ENCODE results near the gene NEUROD2.

DNA sequence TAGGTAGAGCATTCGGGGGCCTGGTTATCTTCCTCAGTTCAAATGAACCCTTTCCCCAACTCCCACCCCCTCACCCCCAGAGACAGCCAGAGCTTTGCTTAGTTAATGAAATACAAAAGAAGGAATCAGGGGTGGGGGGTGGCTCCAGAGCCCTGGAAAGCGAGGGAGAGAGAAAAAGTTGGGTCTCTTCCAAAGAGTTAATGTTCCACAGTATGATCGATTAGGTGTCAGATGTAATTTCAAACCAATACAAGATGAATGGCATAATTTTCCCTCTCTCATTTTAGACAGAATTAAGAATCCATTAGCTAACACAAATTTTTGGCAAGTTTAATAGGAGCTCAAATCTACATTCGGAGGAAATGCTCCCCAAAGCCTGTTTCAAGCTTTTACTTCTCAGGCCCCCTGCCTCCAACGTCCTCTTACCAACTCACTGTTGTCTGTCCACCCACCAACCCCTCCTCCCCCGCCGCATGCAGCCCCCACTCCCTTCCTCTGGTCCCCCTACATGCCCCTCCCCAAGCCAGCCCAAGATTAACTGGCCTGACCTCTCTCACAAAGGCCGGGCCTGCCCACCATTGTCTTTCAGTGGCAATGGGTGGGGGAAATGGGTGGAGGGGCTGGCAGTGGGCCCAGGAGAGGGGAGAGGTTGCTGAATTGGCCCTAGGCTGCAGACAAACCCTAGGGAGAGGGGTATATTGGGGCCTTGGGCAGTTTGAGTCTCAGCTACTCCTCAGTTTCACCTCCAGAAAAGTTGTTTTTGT, 28.2 kb downstream of the NEUROD2 start:
- no peak for TF ChIP-seq POLR2AphosphoS5 (IDR thresholded peaks at IDR 0.05)
- TF ChIP-seq, protein P1, sequence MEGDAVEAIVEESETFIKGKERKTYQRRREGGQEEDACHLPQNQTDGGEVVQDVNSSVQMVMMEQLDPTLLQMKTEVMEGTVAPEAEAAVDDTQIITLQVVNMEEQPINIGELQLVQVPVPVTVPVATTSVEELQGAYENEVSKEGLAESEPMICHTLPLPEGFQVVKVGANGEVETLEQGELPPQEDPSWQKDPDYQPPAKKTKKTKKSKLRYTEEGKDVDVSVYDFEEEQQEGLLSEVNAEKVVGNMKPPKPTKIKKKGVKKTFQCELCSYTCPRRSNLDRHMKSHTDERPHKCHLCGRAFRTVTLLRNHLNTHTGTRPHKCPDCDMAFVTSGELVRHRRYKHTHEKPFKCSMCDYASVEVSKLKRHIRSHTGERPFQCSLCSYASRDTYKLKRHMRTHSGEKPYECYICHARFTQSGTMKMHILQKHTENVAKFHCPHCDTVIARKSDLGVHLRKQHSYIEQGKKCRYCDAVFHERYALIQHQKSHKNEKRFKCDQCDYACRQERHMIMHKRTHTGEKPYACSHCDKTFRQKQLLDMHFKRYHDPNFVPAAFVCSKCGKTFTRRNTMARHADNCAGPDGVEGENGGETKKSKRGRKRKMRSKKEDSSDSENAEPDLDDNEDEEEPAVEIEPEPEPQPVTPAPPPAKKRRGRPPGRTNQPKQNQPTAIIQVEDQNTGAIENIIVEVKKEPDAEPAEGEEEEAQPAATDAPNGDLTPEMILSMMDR (IDR thresholded peaks at IDR 0.05), result no peak
